Stimulated activated CD4-positive, alpha-beta T cell treated with anti-CD3 and anti-CD28 coated beads, Interleukin-4, amount 100 ng/mL, for 24 hours (primary cell): Measurements from ENCODE around the gene EMP2.
A peak's percentile ranks its signal among the peaks of the same experiment; 100 is the strongest.
"Not testable (repeated sequence)": the region's sequence is repeated elsewhere in the genome, so short reads cannot be mapped to it uniquely, and the experiment has no call there.

Source experiments
- DNase-seq: peaks from one replicate; pipeline ENCODE4 v3.0.0-alpha.2; 2020

Gene EMP2

DNA sequence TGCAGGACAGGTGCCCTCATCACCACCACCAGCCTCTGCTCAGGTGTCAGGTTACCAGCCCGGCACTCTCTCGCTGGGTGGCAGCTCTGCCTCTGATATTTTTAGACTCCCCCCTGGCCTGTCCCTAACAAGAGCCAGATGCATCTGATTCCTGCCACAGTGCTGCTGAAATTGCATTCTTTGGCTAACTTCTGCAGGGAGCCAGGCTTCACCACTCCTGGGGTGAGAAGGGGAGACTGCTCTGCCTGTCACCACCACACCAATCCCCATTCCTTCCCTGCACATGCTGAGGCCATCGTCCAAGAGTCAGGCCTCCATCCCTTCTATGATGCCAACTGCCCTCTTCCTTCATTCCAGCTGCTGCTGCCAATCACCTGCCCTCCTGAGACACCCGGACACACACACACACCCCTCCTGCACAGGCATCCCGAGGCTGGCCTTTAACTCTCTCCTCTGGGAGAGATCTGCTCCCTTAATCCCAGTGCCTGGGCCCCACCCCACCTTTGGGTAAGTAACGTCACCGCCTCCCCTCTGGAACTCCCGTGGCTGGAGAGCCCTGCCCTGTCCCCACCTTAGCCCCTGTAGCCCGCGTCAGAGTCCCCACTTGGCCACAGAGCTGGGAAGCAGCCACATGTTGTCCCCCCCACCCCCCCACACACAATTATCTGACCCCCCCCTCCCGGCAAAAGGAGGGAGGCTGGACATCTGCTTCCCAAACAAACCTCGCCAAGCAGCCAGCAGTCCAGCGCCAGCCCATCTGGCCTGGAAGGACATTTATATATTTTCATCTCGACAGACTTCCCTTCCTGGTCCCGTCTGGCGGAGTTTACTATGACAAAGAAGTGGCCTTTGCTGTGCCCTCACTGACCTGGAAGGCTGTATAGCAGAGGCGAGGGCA lies 2.8 kb downstream of the EMP2 start:
- no peak for DNase-seq

DNA sequence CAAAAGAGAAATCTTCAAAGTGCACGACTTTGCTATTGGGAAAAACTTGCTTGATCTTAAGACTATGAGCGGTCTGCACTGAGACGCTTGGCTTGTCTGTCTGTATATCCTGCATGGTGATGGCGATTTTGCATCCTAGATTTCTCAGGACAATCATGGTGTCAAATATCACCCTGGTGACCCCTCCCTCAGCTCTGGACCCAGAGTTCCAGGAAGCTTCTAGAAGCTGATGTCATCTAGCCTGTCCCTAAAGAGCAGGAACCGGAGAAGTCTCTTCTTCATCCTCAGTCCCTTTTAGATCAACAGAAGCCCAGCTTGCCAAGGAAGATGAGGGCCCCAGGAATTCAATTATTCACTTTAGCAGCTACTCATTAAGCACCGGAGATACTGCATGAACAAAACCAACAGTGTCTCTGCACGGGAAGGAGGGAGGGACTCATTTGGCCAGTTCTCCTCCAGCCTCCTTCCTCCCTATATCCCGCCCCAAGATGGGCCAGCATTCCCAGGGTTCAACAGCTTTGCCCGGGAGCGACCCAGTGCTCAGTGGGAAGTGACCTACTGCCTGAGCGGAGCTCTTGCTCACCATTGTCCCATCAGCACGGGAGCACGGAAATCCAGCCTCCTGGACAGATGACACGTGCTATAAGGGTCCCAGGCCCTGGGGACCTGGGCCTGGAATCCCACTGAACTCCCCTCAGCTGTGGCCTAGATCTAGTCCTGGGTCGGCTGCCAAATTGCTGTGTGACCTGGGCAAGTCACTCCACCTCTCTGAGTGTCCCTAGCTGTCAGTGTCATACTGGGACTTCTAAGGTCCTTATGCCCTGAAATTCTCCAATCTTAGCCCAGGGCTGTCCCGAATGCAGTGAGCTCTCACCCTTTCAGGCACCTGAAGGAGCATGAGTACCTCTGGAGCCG lies 3.8 kb downstream of the EMP2 start:
- no peak for DNase-seq

- DNase-seq = no peak
These were observed 4.8 kb downstream of the EMP2 start for GRCh38 chr16:10575506-10576130.

DNA sequence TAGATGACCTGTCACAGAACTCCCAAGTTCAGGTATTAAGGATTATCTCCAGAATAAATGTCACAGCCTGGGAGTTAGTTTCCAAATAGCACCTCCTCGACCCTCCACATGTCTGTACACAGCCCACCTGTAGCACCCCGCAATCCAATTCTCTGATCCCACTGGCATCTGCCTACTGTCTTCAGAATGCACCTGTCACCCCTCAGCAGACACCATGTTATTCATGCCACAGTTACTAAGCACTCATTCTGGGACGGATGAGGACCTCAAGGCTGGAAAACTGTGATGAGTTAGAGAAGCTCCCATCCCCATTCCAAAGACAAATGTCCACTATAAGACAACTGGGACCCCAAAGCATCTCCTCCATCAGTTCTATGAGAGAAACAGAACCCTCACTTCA lies 7.8 kb downstream of the EMP2 start:
- DNase-seq = no peak

DNA sequence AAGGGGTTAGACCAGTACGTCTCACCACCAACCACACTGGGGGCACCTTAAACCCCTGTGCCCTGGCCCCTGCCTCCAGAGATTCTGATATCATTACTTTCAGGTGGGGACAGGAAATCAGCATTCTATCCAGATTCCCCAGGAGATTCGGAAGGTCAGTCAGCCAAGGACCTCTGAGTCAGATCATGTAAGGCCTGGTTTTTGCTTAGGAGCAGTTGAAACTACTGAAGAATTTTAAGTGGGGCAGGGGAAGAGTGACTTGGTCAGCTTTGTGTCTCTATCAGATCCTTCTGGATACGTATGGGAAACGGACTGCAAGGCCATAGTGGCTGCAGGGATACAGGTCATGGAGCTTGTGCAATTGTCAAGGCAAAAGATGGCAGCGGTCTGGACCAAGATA lies 9.0 kb downstream of the EMP2 start:
- DNase-seq = no peak

DNA sequence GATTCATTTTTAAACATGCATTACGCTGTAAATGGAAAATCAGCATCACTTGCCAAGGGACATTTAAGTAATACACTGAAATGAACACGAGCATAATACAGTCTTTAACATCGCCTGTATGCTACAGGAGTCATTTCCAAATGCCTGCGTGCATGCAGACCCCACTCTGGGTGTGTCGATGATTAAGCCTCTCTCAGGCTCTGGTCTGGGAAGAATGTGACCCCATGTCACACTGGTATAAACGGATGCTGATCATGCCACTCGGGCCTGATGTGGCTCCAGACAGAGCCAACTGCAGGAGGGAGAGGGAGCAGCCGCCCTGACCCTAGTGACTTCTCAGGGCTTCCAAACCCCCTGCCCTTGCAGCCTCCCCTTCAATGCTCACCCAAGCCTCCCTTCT lies 10.8 kb downstream of the EMP2 start:
- no peak for DNase-seq

DNA sequence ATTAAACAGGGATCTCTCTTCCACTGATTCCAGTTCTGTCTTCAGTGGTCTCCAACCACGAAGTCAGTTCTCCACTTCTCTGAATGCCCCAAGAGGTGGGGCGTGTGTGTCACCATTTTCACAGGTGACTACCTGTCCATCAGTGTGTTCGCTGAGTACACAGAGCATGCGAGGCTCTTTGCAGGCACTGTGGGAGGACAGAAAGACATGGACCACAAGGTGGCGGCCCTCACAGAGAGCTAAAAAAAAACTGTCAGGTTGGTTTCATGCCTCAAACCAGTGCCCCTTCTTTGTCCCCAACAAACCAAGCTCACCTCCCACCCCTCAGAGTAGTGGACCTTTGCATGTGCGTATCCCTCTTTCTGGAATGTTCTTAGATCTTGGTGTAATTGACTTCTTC lies 13.8 kb downstream of the EMP2 start:
- DNase-seq = no peak

DNA sequence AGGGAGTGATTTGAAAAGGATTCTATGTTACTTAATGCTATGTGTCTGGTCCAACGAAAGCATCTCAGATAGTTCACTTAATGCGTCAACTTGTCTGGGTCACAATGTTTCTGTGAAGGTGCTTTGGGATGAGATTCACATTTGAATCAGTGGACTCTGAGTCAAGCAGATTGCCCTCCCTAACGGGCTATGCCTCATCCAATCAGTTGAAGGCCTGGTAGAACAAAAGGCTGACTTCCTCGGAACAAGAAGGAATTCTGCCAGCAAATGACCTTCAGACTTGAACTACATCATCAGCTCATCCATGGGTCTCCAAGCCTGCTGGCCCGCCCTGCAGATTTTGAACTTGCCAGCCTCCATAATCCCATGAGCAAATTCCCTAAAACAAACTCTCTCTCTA lies 15.2 kb downstream of the EMP2 start:
- DNase-seq = no peak

- DNase-seq = no peak
These were observed 15.8 kb downstream of the EMP2 start for GRCh38 chr16:10564591-10564990.

- DNase-seq = no peak
These were observed 18.0 kb downstream of the EMP2 start for GRCh38 chr16:10562361-10562899.

GRCh38 chr16:10561425-10561824 lies 19.0 kb downstream of the EMP2 start:
- no peak for DNase-seq

DNA sequence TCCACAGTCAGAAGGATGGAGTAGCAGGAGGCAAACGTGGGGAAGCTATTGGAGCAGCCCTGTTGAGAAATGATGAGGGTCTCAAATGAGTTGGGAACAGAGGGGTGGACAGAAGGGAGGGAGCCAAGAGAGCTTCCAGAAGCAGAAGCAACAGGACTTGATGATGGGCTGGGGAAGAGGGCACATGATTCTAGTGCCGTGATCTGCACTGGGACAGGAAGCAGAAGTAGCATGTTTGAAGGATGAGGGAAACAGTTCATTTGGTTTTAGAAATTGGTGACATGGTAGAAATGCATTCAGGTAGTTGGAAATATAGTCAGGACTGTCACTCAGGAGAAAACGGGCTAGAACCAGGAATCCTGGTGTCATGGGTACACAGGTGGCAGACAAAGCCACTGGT lies 19.4 kb downstream of the EMP2 start:
- no peak for DNase-seq

- not testable (repeated sequence) for DNase-seq
These were observed 20.6 kb downstream of the EMP2 start for GRCh38 chr16:10559792-10560191.

DNA sequence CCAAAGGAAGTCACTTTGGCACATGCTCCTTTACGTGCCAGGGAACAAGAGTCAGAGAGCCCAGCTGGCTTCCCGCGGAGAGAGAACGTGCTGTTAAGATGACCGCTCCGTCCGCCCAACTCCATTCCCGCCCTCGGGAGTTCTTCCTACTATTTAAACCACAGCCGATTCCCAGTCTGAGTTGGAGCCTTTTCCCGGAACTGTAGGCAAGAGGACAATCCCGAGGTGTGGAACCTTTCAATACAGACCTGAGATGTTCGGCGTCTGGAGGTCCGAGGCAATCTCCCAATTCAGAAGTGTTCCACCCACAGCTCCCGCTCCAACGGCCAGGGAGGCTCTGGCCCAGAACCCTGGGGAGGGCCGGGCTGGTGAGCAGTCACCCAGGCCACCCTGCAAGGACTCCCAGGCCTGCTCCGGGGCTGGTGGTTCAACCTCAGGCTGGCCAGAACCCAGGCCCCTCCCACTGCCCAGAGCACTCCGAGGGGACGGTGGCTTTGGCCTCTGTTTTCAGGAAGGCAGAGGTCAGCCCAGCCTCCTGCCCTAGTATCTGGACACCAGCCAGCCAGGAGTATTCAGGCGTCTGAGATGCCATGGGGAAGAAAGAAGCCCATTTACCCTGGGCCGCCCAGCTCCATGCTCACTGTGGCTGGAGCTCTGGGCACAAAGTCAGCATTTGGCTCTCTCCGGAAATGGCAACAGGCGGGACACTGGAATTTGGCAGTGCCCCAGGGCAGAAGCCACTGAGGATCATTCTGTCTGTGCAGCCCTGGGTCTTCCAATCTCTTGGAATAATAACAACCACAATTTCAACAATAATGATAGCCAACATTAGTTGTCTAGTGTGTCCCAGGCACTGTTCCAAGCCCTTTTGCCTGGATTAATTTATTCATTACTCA lies 21.4 kb downstream of the EMP2 start:
- DNase-seq = no peak

DNA sequence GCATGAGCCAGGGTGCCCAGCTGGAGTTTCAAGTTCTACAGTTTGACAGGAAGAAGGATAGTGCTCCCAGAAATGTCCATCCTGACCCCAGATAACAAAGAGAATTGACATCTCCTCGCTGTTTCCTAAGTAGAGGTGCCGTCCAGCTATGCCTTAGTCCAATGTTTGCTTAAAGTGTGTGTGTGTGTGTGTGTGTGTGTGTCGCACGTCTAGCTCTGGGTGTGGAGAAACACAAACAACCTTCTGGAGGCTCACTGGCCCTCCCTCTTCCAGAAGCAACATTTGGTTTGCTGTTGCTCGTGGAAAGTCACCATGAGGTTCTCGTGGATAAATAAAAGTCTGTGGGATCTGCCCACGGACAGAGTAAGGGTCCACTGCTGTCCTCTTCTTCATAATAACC lies 22.1 kb downstream of the EMP2 start:
- no peak for DNase-seq

GRCh38 chr16:10557750-10558149 lies 22.6 kb downstream of the EMP2 start:
- no peak for DNase-seq

DNA sequence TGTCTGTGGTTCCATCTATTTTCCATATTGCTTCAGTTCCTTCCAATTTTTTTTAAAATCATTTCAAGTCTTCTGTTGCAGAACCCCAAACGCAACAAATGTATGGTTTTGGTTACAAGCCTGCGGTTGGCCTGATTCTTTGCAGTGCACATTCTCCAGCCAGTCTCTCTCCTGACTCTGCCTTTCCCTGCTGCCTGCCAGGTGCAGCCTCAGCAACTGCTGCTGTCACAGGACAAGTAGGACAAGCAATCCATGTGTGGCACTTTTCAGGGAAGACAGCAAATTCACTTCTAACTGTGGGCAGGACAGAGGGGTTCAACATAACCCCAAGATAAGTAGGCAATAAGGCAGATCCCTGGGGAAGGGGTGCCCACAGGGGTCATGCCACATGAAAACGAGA lies 24.2 kb downstream of the EMP2 start:
- DNase-seq = no peak

DNA sequence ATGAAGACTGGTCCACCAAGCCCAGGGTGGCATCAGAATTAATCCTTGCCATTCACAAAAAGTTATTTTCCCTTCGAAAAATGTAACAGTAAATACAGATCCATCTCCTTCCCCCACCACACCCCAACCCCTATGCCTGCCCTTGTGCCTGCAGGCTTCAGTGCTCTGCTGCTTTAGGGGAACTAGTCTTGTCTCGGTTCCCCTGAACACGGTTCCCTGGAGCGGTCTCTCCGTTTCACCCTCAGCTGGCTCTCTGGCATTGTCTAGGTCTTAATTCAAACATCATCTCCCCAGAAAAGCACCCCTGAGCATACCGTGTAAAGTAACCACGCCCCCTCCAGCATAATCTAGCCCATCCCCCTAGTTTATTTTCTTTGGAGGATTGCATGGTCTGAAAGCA lies 25.8 kb downstream of the EMP2 start:
- DNase-seq = no peak

DNA sequence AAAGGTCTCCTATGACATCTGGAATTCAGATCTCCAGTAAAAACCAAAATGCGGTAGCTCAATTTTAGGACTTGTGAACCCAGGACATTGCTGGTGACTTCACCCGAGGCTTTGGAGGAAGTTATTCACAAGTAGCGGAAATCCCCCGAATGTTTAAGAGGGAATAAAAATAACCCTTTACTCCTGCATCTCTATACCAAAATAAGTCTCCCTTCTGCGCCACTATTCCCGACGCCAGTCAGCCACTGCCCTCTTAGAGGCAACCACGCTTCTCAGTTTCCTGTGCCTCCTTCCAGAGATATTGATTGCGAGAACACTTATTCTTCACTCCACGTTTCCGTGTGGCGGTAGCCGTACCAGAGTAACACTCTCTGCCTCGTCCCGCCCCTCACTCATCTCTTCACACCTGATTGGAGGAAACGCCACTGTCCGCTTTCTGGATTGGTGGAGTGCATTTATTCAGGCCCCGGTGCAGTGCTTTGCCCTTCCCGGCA lies 27.4 kb downstream of the EMP2 start:
- peak; percentile 64 for DNase-seq

DNA sequence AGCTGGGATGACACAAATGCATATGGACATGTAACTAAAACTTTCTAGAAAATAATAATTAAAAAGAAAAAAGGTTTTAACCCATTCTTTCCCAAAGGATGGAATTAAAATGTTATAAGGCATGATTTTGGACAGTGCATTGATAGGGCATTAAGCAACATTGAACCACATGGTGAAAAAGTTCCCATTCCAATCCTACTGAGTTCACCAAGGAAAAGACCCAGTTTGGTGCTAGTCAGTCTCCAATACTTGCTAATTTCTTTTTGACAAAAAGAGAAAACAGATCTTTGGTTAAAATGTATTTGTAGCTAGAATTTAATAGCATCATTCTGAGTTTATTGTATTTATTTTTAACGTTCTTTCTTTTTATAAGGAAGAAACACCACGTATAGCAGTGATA lies 28.1 kb downstream of the EMP2 start:
- DNase-seq = no peak

GRCh38 chr16:10551881-10552280 lies 28.5 kb downstream of the EMP2 start:
- no peak for DNase-seq

GRCh38 chr16:10548404-10548803 lies 32.0 kb downstream of the EMP2 start:
- no peak for DNase-seq
